Measurements from ENCODE around the gene IPO5.

DNA sequence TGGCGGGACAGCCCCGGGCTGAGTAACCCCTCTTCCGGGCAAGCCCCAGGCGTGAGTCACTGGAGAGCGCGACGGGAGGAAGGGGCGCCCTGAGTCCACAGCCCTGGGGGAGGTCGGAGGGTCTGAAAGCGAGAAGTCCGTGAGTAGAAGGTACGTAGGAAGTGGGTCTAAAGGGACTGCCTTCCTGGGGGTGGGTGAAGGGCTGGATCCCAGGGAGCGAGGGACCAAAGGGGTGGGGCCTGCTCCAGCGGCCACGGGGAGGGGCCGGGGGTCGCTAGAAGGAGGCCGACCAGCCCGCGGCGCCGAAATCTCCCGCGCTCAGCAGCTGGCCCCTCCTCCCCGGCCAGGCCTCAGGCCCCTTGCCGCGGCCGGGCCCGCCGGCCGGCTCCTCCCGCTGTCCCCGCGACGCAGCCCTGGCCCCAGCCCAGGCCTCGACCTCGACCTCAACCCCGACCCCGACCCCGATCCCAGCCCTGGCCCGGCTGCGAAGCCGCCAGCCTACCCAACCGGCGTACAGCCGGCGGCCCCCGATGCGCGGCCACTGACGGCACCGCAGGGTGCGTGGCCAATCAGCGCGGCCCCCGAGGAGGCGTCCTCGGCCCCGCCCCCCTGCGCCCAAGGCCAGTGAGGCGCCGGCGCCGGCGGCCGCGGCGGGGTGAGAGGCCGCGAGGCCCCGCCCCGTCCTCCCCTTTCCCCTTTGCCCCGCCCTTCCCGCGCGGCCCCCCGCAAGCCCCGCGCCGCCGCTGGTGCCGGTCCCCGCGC, 22.6 kb downstream of the IPO5 start:
- TF ChIP-seq, protein P1, sequence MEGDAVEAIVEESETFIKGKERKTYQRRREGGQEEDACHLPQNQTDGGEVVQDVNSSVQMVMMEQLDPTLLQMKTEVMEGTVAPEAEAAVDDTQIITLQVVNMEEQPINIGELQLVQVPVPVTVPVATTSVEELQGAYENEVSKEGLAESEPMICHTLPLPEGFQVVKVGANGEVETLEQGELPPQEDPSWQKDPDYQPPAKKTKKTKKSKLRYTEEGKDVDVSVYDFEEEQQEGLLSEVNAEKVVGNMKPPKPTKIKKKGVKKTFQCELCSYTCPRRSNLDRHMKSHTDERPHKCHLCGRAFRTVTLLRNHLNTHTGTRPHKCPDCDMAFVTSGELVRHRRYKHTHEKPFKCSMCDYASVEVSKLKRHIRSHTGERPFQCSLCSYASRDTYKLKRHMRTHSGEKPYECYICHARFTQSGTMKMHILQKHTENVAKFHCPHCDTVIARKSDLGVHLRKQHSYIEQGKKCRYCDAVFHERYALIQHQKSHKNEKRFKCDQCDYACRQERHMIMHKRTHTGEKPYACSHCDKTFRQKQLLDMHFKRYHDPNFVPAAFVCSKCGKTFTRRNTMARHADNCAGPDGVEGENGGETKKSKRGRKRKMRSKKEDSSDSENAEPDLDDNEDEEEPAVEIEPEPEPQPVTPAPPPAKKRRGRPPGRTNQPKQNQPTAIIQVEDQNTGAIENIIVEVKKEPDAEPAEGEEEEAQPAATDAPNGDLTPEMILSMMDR (conservative IDR thresholded peaks at IDR 0.05), result no peak
- TF ChIP-seq EZH2 (IDR thresholded peaks at IDR 0.05; ENCODE audit: low read depth), result no peak
